A549 (cell line): ENCODE results near the gene UTF1.

Experiments used
- CBX8 ChIP-seq: fragments of 200-600 bp; sonication (generic); IDR thresholded peaks from 2 replicates; pipeline ENCODE4 v1.6.1; 2016
- CTCF ChIP-seq: fragments of >200 bp; sonication (Bioruptor Twin); formaldehyde crosslinking; IDR thresholded peaks from 3 replicates; pipeline ENCODE4 v1.5.1; 2016

- TF ChIP-seq CBX8 (no peak), CTCF (no peak)
These were observed 46.6 kb downstream of the UTF1 start, which contains the start of gene ADAM8 for GRCh38 chr10:133276435-133277201.
